ENCODE measurements around the gene WDR89.

Gene WDR89

DNA sequence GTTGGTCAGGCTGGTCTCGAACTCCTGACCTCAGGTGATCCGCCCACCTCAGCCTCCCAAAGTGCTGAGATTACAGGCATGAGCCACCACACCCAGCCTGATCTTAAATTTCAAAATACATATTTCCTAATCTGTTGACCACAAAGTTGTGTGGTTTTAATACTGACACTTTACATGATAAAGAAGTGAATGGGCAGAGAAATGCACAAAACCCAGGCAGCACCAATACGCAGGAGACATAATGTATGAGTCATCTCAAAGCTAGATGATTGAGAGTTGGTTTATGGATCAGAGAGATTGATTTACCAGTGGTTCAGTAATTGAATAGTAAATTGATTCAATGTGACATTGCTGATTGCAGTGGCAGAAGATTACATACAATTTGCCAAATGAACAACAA is 79.3 kb downstream of the WDR89 start:
- ChIA-PET POLR2A (no interaction called here), CTCF (no interaction called here)
- TF ChIP-seq, protein P1, sequence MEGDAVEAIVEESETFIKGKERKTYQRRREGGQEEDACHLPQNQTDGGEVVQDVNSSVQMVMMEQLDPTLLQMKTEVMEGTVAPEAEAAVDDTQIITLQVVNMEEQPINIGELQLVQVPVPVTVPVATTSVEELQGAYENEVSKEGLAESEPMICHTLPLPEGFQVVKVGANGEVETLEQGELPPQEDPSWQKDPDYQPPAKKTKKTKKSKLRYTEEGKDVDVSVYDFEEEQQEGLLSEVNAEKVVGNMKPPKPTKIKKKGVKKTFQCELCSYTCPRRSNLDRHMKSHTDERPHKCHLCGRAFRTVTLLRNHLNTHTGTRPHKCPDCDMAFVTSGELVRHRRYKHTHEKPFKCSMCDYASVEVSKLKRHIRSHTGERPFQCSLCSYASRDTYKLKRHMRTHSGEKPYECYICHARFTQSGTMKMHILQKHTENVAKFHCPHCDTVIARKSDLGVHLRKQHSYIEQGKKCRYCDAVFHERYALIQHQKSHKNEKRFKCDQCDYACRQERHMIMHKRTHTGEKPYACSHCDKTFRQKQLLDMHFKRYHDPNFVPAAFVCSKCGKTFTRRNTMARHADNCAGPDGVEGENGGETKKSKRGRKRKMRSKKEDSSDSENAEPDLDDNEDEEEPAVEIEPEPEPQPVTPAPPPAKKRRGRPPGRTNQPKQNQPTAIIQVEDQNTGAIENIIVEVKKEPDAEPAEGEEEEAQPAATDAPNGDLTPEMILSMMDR (IDR thresholded peaks at IDR 0.05; ENCODE audit: control extremely low read depth, extremely low read depth, low read depth, missing control alignments), result no peak
- DNase-seq (ENCODE audit: extremely low spot score), result no peak

DNA sequence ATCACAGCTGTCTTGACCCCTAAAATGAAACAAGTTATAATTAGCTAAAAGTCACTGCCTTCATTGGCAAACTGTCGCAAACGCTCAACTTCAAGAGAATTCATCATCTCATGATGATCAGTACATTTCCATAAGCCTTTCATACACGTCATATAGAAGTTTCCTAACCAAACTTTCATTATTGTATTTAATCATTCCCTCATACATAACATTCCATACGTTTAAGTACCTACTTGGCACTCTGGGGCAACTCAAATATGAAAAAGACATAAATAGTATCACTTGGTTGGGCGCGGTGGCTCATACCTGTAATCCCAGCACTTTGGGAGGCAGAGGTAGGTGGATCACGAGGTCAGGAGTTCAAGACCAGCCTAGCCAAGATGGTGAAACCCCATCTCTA is 86.1 kb downstream of the WDR89 start:
- POLR2A ChIA-PET, result no interaction called here
- TF ChIP-seq, protein P1 (IDR thresholded peaks at IDR 0.05; ENCODE audit: control extremely low read depth, extremely low read depth, low read depth, missing control alignments), result no peak
- DNase-seq (ENCODE audit: extremely low spot score), result no peak
- CTCF ChIA-PET, result interaction anchor here (0.9 to 1.8 kb wide), 2 partner anchors 9 to 12 kb away, joined by 3 to 6 read pairs; no protein-coding TSS in a partner anchor

DNA sequence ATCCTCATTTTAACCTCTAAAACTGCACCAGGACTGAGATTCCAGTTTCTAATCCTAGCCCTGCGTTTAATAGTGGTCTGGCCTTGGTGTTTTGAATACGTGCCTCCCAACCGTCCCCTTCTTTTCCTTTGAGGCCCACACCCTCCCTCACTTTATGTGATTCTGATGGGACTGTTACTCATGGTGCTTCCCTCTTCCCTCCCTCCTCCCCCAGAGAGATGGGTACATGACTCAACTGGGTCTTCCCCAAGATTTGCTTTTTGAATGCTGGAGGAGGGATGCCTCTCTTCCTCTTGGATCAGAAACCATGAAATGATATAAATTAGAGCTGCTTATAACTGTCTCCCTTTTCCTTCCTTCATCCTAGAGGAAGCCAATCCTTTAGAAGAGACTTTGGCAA is 90.3 kb downstream of the WDR89 start:
- ChIA-PET CTCF (no interaction called here), POLR2A (no interaction called here)
- no peak for DNase-seq (ENCODE audit: extremely low spot score)

DNA sequence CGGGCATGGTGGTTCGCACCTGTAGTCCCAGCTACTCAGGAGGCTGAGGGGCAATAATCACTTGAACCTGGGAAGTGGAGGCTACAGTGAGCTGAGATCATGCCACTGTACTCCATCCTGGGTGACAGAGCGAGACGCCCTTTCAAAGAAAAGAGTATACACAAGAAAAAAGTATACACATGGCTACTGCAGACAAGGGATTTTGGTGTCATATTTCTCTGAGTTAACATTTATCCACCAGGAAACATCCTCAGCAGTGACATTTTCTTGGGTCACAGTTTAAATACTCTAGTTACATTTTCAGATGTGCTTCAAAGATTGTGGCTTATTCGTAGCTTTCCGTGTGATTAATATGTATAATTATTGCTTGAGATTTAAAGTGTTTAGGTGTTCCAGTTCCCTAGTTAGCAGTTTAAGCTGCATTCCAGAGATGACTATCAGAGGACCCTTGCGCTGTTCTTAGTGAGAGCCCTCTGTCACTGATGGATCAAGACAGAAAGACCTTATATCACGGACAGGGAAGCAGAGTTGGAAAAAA is 93.8 kb downstream of the WDR89 start:
- POLR2A ChIA-PET, result interaction anchor here (0.7 kb wide), 1 partner anchor 93 kb away, joined by 3 read pairs; no protein-coding TSS in a partner anchor
- CTCF ChIA-PET, result interaction anchor here (1.1 to 2.8 kb wide), 2 partner anchors 59 to 159 kb away, joined by 3 to 10 read pairs; no protein-coding TSS in a partner anchor
- no peak for DNase-seq (ENCODE audit: extremely low spot score)
- TF ChIP-seq, protein P1 (IDR thresholded peaks at IDR 0.05; ENCODE audit: control extremely low read depth, extremely low read depth, low read depth, missing control alignments), result no peak

More for the DNA sequence above, 90.3 kb downstream of the WDR89 start:
- TF ChIP-seq, protein P1 (IDR thresholded peaks at IDR 0.05; ENCODE audit: control extremely low read depth, extremely low read depth, low read depth, missing control alignments), result no peak

Data from GM10248 (cell line).